ENCODE measurements around the gene GCDH. TPM values are rescaled to one million over a fixed set of nuclear protein-coding genes. Genes with fewer than 3 reads are reported as not detected.

Gene GCDH
- total and polyA plus RNA-seq, 12 donors = 16.2 to 78.4 (median 34.8) TPM

DNA sequence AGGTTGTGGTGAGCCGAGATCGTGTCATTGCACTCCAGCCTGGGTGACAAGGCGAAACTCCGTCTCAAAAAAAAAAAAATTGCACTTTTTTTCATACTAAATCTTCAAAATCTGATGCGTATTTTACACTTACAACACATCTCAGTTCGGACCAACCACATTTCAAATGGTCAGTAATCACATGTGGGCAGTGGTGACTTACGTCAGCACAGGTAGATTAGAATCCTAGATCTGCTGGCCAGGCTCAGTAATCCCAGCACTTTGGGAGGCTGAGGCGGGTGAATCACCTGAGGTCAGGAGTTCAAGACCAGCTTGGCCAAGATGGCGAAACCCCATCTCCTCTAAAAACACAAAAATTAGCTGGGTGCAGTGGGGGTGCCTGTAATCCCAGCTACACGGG lies 44.1 kb downstream of the GCDH start:
- Histone ChIP-seq H3K4me3 (no peak overlapping the region), H3K27me3 (no peaks in the 10 kb centered on the region), H3K27ac (no peak overlapping the region), H3K4me1 (replicated peaks in 1 of 2) (peaks cover 14 to 24% of the 10 kb centered on the region in 2 donors), H3K9me3 (replicated peaks in 1 of 3) (no peaks in the 10 kb centered on the region), H3K36me3 (replicated peaks in 1 of 2) (peaks cover 0 to 11% of the 10 kb centered on the region in 2 donors)
- WGBS, 4 donors = 80 to 89% (median 85%) methylated on average over 10 of the region's 10 CpGs
- TF ChIP-seq CTCF (IDR thresholded peaks at IDR 0.05) (no peak), POLR2A (IDR thresholded peaks at IDR 0.05) (no peak)
- intact Hi-C loops (cut with DNase I) = no loop called here
- no peak for DNase-seq

DNA sequence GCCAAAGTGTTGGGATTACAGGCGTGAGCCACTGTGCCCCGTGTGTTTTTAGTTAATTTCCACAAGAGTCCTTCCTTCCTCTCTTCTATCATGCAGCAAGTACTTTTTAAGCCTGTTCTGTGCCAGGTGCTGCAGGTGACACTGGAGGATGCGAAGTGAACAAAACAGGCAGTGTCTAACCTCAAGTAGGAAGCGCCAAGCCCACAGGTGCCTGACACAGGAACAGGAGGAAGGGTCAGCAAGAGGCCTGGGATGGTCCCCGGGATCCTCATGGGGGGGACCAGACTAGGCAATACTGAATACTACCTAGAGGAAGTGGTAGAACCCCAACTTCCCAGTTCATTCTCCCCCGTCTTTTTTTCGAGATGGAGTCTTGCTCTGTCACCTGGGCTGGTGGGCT lies 45.6 kb downstream of the GCDH start:
- no peak for DNase-seq
- Histone ChIP-seq H3K9me3 (replicated peaks in 1 of 3) (no peaks in the 10 kb centered on the region), H3K36me3 (replicated peaks in 1 of 2) (peaks cover 0 to 22% of the 10 kb centered on the region in 2 donors), H3K27me3 (no peaks in the 10 kb centered on the region), H3K4me1 (replicated peaks in 1 of 2) (peaks cover 14 to 39% of the 10 kb centered on the region in 2 donors), H3K27ac (no peak overlapping the region), H3K4me3 (no peak overlapping the region)
- TF ChIP-seq CTCF (IDR thresholded peaks at IDR 0.05) (no peak), POLR2A (IDR thresholded peaks at IDR 0.05) (no peak)
- intact Hi-C loops (cut with DNase I) = no loop called here
- 74 to 77% (median 75%) methylated on average over 7 of the region's 7 CpGs for WGBS, 4 donors

- intact Hi-C loops (cut with DNase I) = no loop called here
- Histone ChIP-seq H3K9me3 (replicated peaks in 1 of 3) (no peaks in the 10 kb centered on the region), H3K4me1 (replicated peaks in 1 of 2) (peaks cover 14 to 39% of the 10 kb centered on the region in 2 donors), H3K4me3 (peak overlapping the region in 3 of 4 donors; percentile 14 to 97 (median 21)), H3K27me3 (no peaks in the 10 kb centered on the region), H3K27ac (peak overlapping the region in 2 of 5 donors; percentile 64 to 66), H3K36me3 (replicated peaks in 1 of 2) (peaks cover 0 to 30% of the 10 kb centered on the region in 2 donors)
- 23 to 30% (median 26%) methylated on average over 17 to 23 of the region's 23 CpGs for WGBS, 4 donors
- DNase-seq = peak in 3 of 7 donors; percentile 44 to 57 (median 47)
- TF ChIP-seq CTCF (IDR thresholded peaks at IDR 0.05) = no peak
- TF ChIP-seq POLR2A (IDR thresholded peaks at IDR 0.05) = no peak
Measured at GRCh38 chr19:12937093-12937926, 46.4 kb downstream of the GCDH start.

DNA sequence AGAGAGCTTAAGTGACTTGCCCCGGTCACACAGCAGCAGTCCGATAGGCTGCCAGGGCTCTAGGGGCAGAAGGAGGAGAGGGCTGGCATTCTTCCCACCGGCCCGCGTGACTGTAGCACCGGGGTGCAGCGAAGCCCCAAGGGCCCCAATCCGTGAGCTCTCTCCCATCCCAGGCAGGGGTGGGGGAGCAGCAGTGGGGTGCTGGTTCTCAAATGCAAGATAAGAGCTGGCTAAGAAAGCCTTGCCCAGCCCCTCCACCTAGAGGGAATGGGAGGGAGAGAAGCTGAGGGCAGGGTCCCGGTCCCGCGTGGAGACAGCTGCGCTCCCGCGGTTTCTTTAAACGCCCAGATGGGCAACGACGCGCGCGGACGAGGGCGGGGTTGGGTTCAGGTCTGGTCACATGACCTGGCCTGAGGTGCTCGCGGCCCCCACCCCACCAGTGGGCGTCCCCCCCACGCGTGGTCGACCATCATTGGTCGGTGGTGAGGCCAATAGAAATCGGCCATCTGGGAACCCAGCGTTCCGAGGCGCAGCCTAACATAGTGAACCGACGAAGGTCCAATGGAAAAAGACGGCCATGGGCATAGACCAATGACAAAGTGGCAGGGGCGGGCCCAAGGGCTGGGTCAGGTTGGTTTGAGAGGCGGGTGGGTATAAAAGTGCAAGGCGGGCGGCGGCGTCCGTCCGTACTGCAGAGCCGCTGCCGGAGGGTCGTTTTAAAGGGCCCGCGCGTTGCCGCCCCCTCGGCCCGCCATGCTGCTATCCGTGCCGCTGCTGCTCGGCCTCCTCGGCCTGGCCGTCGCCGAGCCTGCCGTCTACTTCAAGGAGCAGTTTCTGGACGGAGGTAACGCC lies 47.2 kb downstream of the GCDH start, which contains the start of gene CALR:
Gene CALR (plus strand): TSS at position 683 of the 852 bp plus-strand sequence. CDS start 71 bp downstream, at position 754.
- H3K36me3 ChIP-seq (replicated peaks in 1 of 2) = peaks cover 0 to 38% of the 10 kb centered on the region in 2 donors
- intact Hi-C loops (cut with DNase I) = no loop called here
- 0 to 2% (median 0%) methylated on average over 16 to 63 of the region's 63 CpGs for WGBS, 4 donors
- no peaks in the 10 kb centered on the region for H3K9me3 ChIP-seq (replicated peaks in 1 of 3)
- peaks cover 8 to 32% of the 10 kb centered on the region in 2 donors for H3K4me1 ChIP-seq (replicated peaks in 1 of 2)
- peak; percentile 100 for TF ChIP-seq POLR2A (IDR thresholded peaks at IDR 0.05)
- TF ChIP-seq CTCF (IDR thresholded peaks at IDR 0.05) = peak in 2 of 6 experiments; percentile 22 to 29
- H3K27me3 ChIP-seq = no peaks in the 10 kb centered on the region
- H3K27ac ChIP-seq = peak within 1 kb of the TSS; percentile 67 to 94 (median 91)
- peak within 1 kb of the TSS; percentile 74 to 100 (median 98) for H3K4me3 ChIP-seq
- DNase-seq = peak; percentile 99 to 100 (median 100)
